HT1080 (cell line): ENCODE results near the gene HTR3C. TPM values are rescaled to one million over a fixed set of nuclear protein-coding genes. Genes with fewer than 3 reads are reported as not detected.
"Not testable (repeated sequence)": the region's sequence is repeated elsewhere in the genome, so short reads cannot be mapped to it uniquely, and the experiment has no call there.

ENCODE experiments used
- DNase-seq: peaks from one replicate; pipeline ENCODE4 v3.0.0-alpha.2; 2015; ENCODE audit warnings: low read depth
- polyA plus RNA-seq, 2 experiments: library from polyadenylated mRNA; depleted of rRNA; stranded (reverse); fragments of >200 nt; gene quantifications; 2 replicates each; pipeline ENCODE4 v1.2.3, GENCODE V29; 2015
- total RNA-seq: library from RNA; depleted of rRNA; stranded (reverse); fragments of >200 nt; shearing (Covaris generic); gene quantifications from 2 replicates; pipeline ENCODE4 v1.2.3, GENCODE V29; 2014; rRNA removed

The HTR3C gene, protein sequence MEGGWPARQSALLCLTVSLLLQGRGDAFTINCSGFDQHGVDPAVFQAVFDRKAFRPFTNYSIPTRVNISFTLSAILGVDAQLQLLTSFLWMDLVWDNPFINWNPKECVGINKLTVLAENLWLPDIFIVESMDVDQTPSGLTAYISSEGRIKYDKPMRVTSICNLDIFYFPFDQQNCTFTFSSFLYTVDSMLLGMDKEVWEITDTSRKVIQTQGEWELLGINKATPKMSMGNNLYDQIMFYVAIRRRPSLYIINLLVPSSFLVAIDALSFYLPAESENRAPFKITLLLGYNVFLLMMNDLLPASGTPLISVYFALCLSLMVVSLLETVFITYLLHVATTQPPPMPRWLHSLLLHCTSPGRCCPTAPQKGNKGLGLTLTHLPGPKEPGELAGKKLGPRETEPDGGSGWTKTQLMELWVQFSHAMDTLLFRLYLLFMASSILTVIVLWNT
- not detected in 2 replicates for total RNA-seq
- not detected in 2 replicates for polyA plus RNA-seq (2015; cell fraction: cytosol; rRNA removed)
- polyA plus RNA-seq (2015; cell fraction: nucleus; rRNA removed): not detected in 2 replicates

- DNase-seq: no peak
These were observed at the start of gene HTR3C for GRCh38 chr3:184052767-184053166. HTR3C (plus strand) TSS chr3:184053047; CDS start chr3:184053081, 34 bp downstream.

DNA sequence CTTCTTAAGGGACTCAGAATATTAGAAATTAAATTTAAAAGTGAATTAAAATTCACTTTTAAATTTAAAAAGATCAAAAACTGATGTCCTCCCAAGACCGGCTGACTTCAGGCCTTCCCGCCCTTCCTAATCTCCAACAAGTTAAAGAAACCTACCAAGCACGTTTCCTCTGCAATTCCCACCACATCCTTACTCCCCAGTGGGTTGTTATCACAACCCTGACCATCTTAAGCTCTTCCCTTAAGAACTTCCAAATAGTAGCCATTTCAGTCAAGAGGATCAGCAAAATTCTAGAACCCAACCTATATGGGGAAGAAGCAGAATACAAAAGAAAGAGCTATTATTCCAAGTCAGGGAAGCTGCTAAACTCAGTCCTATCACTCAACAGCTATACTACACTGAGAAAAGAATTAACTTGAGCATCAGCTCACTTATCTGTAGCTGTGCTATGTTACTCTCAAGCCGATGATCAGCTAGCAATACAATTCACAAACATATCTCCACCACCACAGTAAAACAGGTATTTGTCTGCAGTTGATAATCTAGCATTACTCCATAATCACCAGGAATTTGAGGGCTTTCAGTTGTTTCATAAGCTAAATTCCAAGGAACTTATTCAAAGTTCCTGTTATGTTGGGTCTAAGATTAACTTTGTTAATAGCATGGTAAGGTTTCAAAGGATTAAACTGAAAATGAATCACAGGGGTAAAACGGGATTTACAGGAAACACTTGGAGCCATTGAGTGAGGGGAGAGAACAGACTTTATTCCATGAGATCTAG is 49.5 kb upstream of the HTR3C start:
- peak; percentile 54 for DNase-seq

DNA sequence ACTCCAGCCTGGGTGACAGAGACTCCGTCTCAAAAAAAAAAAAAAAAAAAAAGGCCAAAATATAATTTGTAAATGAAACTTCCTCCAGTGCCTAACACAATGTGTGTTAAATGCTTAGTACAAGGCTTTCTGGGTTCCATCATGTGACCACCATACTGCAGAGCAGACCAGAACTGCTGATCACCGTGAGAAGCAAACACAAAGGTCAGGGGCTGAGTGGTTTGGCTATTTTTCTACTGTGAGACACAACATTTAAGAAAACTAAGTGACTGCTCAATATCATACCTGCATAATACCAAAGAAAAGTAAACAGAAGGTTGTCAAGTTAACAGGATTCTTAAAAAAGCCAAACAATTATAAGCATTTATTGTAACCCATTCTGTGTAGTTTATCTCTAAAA is 48.4 kb upstream of the HTR3C start:
- DNase-seq: no peak

GRCh38 chr3:184005941-184006507 is 46.8 kb upstream of the HTR3C start:
- DNase-seq: no peak

- DNase-seq: not testable (repeated sequence)
These were observed 45.6 kb upstream of the HTR3C start for GRCh38 chr3:184007143-184007813.

- no peak for DNase-seq
These were observed 44.7 kb upstream of the HTR3C start for GRCh38 chr3:184008161-184008560.

- no peak for DNase-seq
These were observed 41.5 kb upstream of the HTR3C start for GRCh38 chr3:184011230-184011876.

DNA sequence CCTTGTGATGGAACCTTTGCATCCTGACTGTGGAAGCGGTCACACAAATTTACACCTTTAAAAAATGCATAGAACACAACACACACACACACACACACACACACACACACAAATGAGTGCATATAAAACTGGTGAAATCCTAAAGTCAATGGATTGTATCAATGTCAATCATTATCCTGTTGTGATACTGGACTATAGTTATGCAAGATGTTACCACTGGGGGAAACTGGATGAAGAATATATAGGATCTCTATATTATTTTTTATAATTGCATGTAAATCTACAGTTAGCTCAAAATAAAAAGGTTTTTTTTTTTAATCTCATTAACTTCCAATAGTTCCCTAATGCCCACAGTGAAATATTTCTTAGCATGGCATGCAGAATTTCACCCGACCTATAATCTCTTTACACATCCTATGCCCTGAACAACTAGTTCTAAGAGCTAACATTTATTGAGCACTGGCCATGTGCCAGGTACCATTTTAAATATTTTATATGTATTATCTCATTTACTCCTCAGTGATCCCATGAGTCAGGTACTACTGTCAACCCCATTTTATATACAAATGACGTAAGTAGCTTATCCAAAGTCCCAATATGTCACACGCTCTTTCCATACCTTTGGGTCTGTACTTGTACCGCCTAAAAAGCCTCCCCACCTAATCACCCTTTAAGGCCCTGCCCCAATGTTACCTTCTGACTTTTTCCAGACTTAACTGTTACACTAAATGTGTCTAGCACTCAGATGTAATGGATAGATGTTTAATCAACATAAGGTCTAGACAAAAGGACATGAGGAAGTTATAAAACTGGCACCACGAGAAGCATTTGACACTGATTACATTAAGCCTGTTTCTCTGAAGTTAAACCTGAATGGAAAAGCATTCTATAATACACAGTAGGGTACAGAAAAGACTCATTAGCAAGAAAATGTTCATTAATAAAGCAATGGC is 40.6 kb upstream of the HTR3C start:
- DNase-seq: no peak

GRCh38 chr3:184015381-184016019 is 37.3 kb upstream of the HTR3C start:
- no peak for DNase-seq

GRCh38 chr3:184016169-184016570 is 36.7 kb upstream of the HTR3C start:
- DNase-seq: no peak

DNA sequence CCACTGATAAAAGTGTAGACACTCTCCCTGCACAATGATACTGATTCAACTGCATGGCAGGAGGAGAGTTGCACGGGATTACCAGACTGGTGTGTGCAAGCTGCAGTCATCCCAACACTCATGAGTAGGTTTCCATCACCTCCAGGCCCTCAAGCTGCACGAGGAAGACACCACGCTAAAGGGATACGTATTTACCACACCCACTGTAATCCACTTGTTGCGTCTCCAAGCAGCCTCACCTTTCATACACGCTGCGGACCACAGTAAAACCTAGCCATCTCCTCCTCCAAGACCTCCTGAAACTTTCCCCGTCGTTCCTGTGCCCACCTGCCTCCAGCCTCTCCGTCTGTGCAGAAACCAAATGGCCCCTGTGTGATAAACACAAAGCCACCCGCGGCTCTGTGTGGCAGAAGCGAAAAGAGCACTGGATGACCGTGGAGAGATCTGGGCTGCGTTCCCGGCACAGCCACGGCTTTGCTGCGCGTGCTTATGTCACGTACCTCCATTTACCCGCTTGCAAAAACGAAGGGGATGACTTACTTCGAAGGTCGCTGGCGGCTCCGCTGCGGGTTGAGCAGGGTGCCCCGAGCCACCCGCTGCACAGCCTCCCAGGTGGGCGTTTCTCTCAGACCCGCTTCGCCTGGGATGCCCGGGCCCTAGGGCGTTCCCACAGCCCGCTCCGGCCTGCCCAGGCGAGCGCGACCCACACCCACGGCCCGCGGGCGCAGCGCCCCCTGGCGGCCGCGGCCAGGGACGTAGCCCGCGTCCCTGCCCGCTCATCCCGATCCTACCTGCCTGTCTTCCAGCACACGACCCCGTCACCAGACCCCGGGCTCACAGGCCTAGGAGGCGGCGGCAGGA is 35.8 kb upstream of the HTR3C start:
- peak; percentile 74 for DNase-seq

GRCh38 chr3:184017672-184018423 is 35.0 kb upstream of the HTR3C start, which contains the start of gene ABCC5:
ABCC5 (minus strand) TSS chr3:184017884; CDS start chr3:184014392, 3,492 bp downstream.
- peak; percentile 96 for DNase-seq

- no peak for DNase-seq
These were observed 34.3 kb upstream of the HTR3C start for GRCh38 chr3:184018424-184018973.

DNA sequence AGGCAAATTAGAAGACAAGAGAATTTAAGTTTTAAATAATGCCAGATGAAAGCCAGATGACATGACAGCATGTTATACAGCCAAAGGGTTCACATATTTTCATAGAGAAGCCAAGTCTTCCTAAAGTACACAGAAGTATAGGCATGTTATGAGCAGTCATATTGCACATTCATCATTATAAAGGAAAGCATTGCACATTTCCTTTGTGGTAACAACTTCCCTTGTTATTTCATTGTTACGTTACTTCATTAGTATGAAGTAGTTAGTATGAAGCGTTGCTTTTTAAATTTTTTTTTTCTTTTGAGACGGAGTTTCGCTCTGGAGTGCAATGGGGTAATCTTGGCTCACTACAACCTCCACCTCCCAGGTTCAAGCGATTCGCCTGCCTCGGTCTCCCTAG is 30.5 kb upstream of the HTR3C start:
- peak; percentile 32 for DNase-seq

DNA sequence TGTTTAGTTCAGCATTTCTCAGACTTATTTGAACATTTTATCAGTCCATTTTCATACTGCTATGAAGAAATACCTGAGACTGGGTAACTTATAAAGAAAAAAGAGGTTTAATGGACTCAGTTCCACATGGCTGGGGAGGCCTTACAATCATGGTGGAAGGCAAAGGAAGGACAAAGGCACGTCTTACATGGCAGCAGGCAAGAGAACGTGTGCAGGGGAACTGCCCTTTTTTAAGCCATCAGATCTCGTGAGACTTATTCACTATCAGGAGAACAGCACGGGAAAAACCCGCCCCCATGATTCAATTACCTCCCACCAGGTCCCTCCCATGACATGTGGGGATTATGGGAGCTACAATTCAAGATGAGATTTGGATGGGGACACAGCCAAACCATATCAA is 27.6 kb upstream of the HTR3C start:
- not testable (repeated sequence) for DNase-seq

DNA sequence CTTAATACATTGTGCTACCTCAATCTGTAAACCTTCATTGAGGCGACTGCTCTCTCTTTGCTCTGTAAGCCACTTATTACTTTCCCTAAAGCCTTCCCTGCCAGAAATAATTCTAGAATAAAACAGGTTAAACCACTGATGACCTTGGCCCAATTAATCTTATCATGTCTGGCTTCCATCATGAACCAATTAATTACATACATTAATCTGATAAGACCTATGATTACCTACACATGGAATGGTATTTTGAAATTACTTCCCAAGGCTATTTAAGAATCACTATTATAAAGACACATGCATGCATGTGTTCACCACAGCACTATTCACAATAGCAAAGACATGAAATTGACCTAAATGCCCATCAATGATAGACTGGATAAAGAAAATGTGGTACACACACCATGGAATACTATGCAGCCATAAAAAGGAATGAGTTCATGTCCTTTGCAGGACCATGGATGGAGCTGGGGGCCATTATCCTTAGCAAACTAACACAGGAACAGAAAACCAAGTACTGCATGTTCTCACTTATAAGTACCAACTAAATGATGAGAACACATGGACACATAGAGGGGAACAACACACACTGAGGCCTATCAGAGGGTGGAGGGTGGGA is 24.5 kb upstream of the HTR3C start:
- DNase-seq: not testable (repeated sequence)
